GM18498 (cell line): ENCODE measurements around the gene AMPH.
"Not testable (repeated sequence)": the region's sequence is repeated elsewhere in the genome, so short reads cannot be mapped to it uniquely, and the experiment has no call there.

Experiments used
- ATAC-seq: cut with Tn5 transposase; IDR thresholded peaks from one replicate; pipeline ENCODE4 v1.9.1; 2021; ENCODE audit warnings: mild to moderate bottlenecking, moderate library complexity; ENCODE audit not compliant: unreplicated experiment

The AMPH gene

GRCh38 chr7:38359071-38359601 is 272.0 kb downstream of the AMPH start:
- ATAC-seq: peak; percentile 77

- peak; percentile 32 for ATAC-seq
These were observed 272.8 kb downstream of the AMPH start for GRCh38 chr7:38358273-38358831.

- ATAC-seq: not testable (repeated sequence)
These were observed 276.8 kb downstream of the AMPH start for GRCh38 chr7:38354271-38354851.

GRCh38 chr7:38353431-38353881 is 277.7 kb downstream of the AMPH start:
- ATAC-seq: not testable (repeated sequence)

GRCh38 chr7:38351601-38352000 is 279.6 kb downstream of the AMPH start:
- ATAC-seq: no peak

GRCh38 chr7:38350777-38351176 is 280.4 kb downstream of the AMPH start:
- ATAC-seq: not testable (repeated sequence)

GRCh38 chr7:38349869-38350583 is 281.1 kb downstream of the AMPH start:
- peak; percentile 62 for ATAC-seq

- ATAC-seq: peak; percentile 37
These were observed 281.9 kb downstream of the AMPH start for GRCh38 chr7:38349126-38349795.

- peak; percentile 62 for ATAC-seq
These were observed 285.6 kb downstream of the AMPH start for GRCh38 chr7:38345299-38346172.

GRCh38 chr7:38344741-38345140 is 286.4 kb downstream of the AMPH start:
- ATAC-seq: not testable (repeated sequence)

GRCh38 chr7:38342135-38342534 is 289.0 kb downstream of the AMPH start:
- not testable (repeated sequence) for ATAC-seq

GRCh38 chr7:38341172-38341705 is 289.9 kb downstream of the AMPH start:
- ATAC-seq: peak; percentile 39

- ATAC-seq: no peak
These were observed 291.0 kb downstream of the AMPH start for GRCh38 chr7:38339953-38340819.

GRCh38 chr7:38336148-38336515 is 295.0 kb downstream of the AMPH start:
- ATAC-seq: not testable (repeated sequence)

GRCh38 chr7:38335492-38336147 is 295.6 kb downstream of the AMPH start:
- peak; percentile 97 for ATAC-seq

GRCh38 chr7:38335128-38335491 is 296.1 kb downstream of the AMPH start:
- ATAC-seq: no peak

GRCh38 chr7:38334163-38334562 is 297.0 kb downstream of the AMPH start:
- no peak for ATAC-seq
